ENCODE measurements around the gene ATXN1. TPM values are rescaled to one million over a fixed set of nuclear protein-coding genes. Genes with fewer than 3 reads are reported as not detected.
"Not testable (repeated sequence)": the region's sequence is repeated elsewhere in the genome, so short reads cannot be mapped to it uniquely, and the experiment has no call there.

ATXN1 gene
- total RNA-seq, 4 donors from 2014 or later, result 21.0 to 102 (median 51.1) TPM

- TF ChIP-seq POLR2A (IDR thresholded peaks at IDR 0.05) (no peak), CTCF (IDR thresholded peaks at IDR 0.05) (no peak)
- no peak overlapping the region for H3K27ac ChIP-seq
- no peaks in the 10 kb centered on the region for H3K36me3 ChIP-seq
- no peak overlapping the region for H3K4me3 ChIP-seq
- intact Hi-C loops (cut with DNase I; ENCODE audit: low total_unique reads), result no loop called here
- H3K9me3 ChIP-seq, result no peaks in the 10 kb centered on the region
- no peak for DNase-seq
- H3K27me3 ChIP-seq, result no peaks in the 10 kb centered on the region
- no peaks in the 10 kb centered on the region for H3K4me1 ChIP-seq
These were observed 377.6 kb downstream of the ATXN1 start for GRCh38 chr6:16383607-16384206.

DNA sequence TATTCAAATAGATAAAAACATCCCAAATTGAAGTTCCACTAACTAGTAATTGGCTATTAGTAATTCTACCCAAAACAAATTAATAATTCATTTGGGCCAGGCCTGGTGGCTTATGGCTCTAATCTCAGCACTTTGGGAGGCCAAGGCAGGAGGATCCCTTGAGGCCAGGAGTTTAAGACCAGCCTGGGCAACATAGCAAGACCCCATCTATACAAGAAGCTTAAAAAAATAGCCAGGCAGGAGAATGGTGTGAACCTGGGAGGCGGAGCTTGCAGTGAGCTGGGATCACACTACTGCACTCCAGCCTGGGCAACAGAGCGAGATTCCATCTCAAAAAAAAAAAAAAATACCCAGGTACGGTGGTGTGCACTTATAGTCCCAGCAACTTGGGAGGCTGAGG, 379.3 kb downstream of the ATXN1 start:
- H3K4me3 ChIP-seq; DNase-seq; H3K4me1 ChIP-seq; H3K27me3 ChIP-seq; H3K36me3 ChIP-seq; H3K9me3 ChIP-seq; intact Hi-C loops (cut with DNase I; ENCODE audit: low total_unique reads); H3K27ac ChIP-seq: not testable (repeated sequence)

GRCh38 chr6:16380220-16380809, 380.9 kb downstream of the ATXN1 start:
- no peak for DNase-seq
- H3K27ac ChIP-seq, result no peak overlapping the region
- H3K27me3 ChIP-seq, result no peaks in the 10 kb centered on the region
- no peak overlapping the region for H3K4me3 ChIP-seq
- TF ChIP-seq POLR2A (IDR thresholded peaks at IDR 0.05) (no peak), CTCF (IDR thresholded peaks at IDR 0.05) (no peak)
- no peaks in the 10 kb centered on the region for H3K4me1 ChIP-seq
- no peaks in the 10 kb centered on the region for H3K36me3 ChIP-seq
- H3K9me3 ChIP-seq, result no peaks in the 10 kb centered on the region
- intact Hi-C loops (cut with DNase I; ENCODE audit: low total_unique reads), result no loop called here

DNA sequence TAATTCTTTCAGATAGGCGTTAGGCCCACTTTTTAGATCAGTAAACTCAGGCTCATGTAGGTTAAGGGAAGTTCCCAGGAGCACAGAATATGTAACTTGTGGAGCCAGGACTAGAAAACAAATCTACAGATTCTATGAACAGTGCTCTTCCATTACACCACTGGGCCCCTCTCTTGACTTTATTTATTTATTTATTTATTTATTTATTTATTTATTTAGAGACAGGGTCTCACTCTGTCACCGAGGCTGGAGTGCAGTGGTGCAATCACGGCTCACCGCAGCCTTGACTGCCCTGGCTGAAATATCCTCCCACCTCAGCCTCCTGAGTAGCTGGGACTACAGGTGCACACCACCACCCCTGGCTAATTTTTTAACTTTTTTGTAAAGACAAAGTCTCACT, 382.9 kb downstream of the ATXN1 start:
- not testable (repeated sequence) for H3K4me1 ChIP-seq

GRCh38 chr6:16377470-16377869, 383.8 kb downstream of the ATXN1 start:
- Histone ChIP-seq H3K4me1 (no peaks in the 10 kb centered on the region), H3K9me3 (no peaks in the 10 kb centered on the region), H3K27ac (no peak overlapping the region), H3K27me3 (no peaks in the 10 kb centered on the region), H3K36me3 (no peaks in the 10 kb centered on the region), H3K4me3 (no peak overlapping the region)
- intact Hi-C loops (cut with DNase I; ENCODE audit: low total_unique reads), result no loop called here
- no peak for DNase-seq
- TF ChIP-seq CTCF (IDR thresholded peaks at IDR 0.05) (no peak), POLR2A (IDR thresholded peaks at IDR 0.05) (no peak)

More for the DNA sequence above, 382.9 kb downstream of the ATXN1 start:
- H3K27ac ChIP-seq; H3K27me3 ChIP-seq; intact Hi-C loops (cut with DNase I; ENCODE audit: low total_unique reads); H3K36me3 ChIP-seq; DNase-seq; H3K9me3 ChIP-seq; H3K4me3 ChIP-seq: not testable (repeated sequence)

GRCh38 chr6:16375843-16376242, 385.4 kb downstream of the ATXN1 start:
- TF ChIP-seq CTCF (IDR thresholded peaks at IDR 0.05) (no peak), POLR2A (IDR thresholded peaks at IDR 0.05) (no peak)
- H3K27ac ChIP-seq, result no peak overlapping the region
- intact Hi-C loops (cut with DNase I; ENCODE audit: low total_unique reads), result no loop called here
- no peak overlapping the region for H3K4me3 ChIP-seq
- H3K27me3 ChIP-seq, result no peaks in the 10 kb centered on the region
- no peaks in the 10 kb centered on the region for H3K9me3 ChIP-seq
- no peak for DNase-seq
- H3K36me3 ChIP-seq, result no peaks in the 10 kb centered on the region
- no peaks in the 10 kb centered on the region for H3K4me1 ChIP-seq
